WTC11 (cell line): ENCODE measurements around the gene TAPT1. TPM values are rescaled to one million over a fixed set of nuclear protein-coding genes. Genes with fewer than 3 reads are reported as not detected.

Source experiments
- ATAC-seq: fragments of 200-7000 bp; cut with Tn5 transposase; 2 replicates; pipeline ENCODE4 v1.10.0; 2021; ENCODE audit warnings: mild to moderate bottlenecking, moderate library complexity
- CTCF ChIA-PET: fragments of 300-600 bp; sonication (Branson Sonifier 250); formaldehyde crosslinking; loops from one replicate; lab custom pipeline; 2021; ENCODE audit warnings: antibody characterized with exemption; lab: Charles Lee
- POLR2A ChIA-PET: fragments of 350-600 bp; sonication (Branson Sonifier 250); formaldehyde crosslinking; loops from one replicate; lab custom pipeline; 2021; ENCODE audit warnings: antibody characterized with exemption; lab: Charles Lee
- DNase-seq: peaks from one replicate; pipeline ENCODE4 v3.0.0; 2021; ENCODE audit warnings: low spot score
- H3K27ac Mint-ChIP-seq: 2 replicates; pipeline ENCODE4 v1.8.0; 2021; ENCODE audit warnings: mixed read lengths
- H3K27me3 Mint-ChIP-seq: 2 replicates; pipeline ENCODE4 v1.8.0; 2021; ENCODE audit warnings: low read depth, mild to moderate bottlenecking, moderate library complexity, mixed read lengths
- H3K36me3 Mint-ChIP-seq: 2 replicates; pipeline ENCODE4 v1.8.0; 2021; ENCODE audit warnings: mixed read lengths
- H3K4me1 Mint-ChIP-seq: 2 replicates; pipeline ENCODE4 v1.8.0; 2022; ENCODE audit warnings: mixed read lengths
- H3K4me3 Mint-ChIP-seq: 2 replicates; pipeline ENCODE4 v1.8.0; 2021; ENCODE audit warnings: mild to moderate bottlenecking, moderate library complexity, mixed read lengths
- H3K9me3 Mint-ChIP-seq: 2 replicates; pipeline ENCODE4 v1.8.0; 2021; ENCODE audit warnings: mixed read lengths
- CBFB ChIP-seq: sonication (generic); formaldehyde crosslinking; IDR thresholded peaks from 2 replicates; pipeline ENCODE4 v1.8.1; 2022; ENCODE audit warnings: mild to moderate bottlenecking, low read depth, missing genetic modification reagents
- CREB1 ChIP-seq: sonication (generic); formaldehyde crosslinking; IDR thresholded peaks from 2 replicates; pipeline ENCODE4 v1.8.0; 2023; ENCODE audit warnings: mild to moderate bottlenecking, missing genetic modification reagents
- CREM ChIP-seq: sonication (generic); formaldehyde crosslinking; IDR thresholded peaks from 2 replicates; pipeline ENCODE4 v1.8.1; 2022; ENCODE audit warnings: mild to moderate bottlenecking, missing genetic modification reagents, moderate library complexity
- GABPB1 ChIP-seq: sonication (generic); formaldehyde crosslinking; IDR thresholded peaks from 2 replicates; pipeline ENCODE4 v1.8.1; 2023; ENCODE audit warnings: mild to moderate bottlenecking, missing genetic modification reagents
- IRF1 ChIP-seq: sonication (generic); formaldehyde crosslinking; IDR thresholded peaks from 2 replicates; pipeline ENCODE4 v1.8.0; 2023; ENCODE audit warnings: missing genetic modification reagents
- IRF2 ChIP-seq: sonication (generic); formaldehyde crosslinking; IDR thresholded peaks from 2 replicates; pipeline ENCODE4 v1.8.0; 2022; ENCODE audit warnings: low read depth, missing genetic modification reagents, borderline replicate concordance
- JAZF1 ChIP-seq: fragments of 250-450 bp; sonication (Bioruptor Pico); IDR thresholded peaks from 2 replicates; pipeline ENCODE4 v1.9.0; 2021; ENCODE audit warnings: moderate library complexity, mild to moderate bottlenecking, inconsistent platforms
- JUN ChIP-seq: sonication (generic); formaldehyde crosslinking; IDR thresholded peaks from 2 replicates; pipeline ENCODE4 v1.8.0; 2023; ENCODE audit warnings: mild to moderate bottlenecking, missing genetic modification reagents
- MAX ChIP-seq: sonication (generic); formaldehyde crosslinking; IDR thresholded peaks from 2 replicates; pipeline ENCODE4 v1.8.0; 2022; ENCODE audit warnings: mild to moderate bottlenecking, missing genetic modification reagents
- MLX ChIP-seq: sonication (generic); formaldehyde crosslinking; IDR thresholded peaks from 2 replicates; pipeline ENCODE4 v1.8.1; 2023; ENCODE audit warnings: mild to moderate bottlenecking, missing genetic modification reagents, moderate library complexity
- NR1H2 ChIP-seq: sonication (generic); formaldehyde crosslinking; IDR thresholded peaks from 2 replicates; pipeline ENCODE4 v1.9.0; 2021; ENCODE audit warnings: mild to moderate bottlenecking, moderate library complexity, missing genetic modification reagents
- PRDM15 ChIP-seq: sonication (generic); formaldehyde crosslinking; IDR thresholded peaks from 2 replicates; pipeline ENCODE4 v1.8.0; 2022; ENCODE audit warnings: missing genetic modification reagents
- RELA ChIP-seq: sonication (generic); formaldehyde crosslinking; IDR thresholded peaks from 2 replicates; pipeline ENCODE4 v1.8.1; 2022; ENCODE audit warnings: missing genetic modification reagents, mild to moderate bottlenecking, borderline replicate concordance
- TEAD4 ChIP-seq: sonication (generic); formaldehyde crosslinking; IDR thresholded peaks from 2 replicates; pipeline ENCODE4 v1.8.0; 2022; ENCODE audit warnings: mild to moderate bottlenecking, missing genetic modification reagents
- ZBTB43 ChIP-seq: sonication (generic); formaldehyde crosslinking; IDR thresholded peaks from 2 replicates; pipeline ENCODE4 v1.8.1; 2023; ENCODE audit warnings: mild to moderate bottlenecking, missing genetic modification reagents
- ZMAT4 ChIP-seq: fragments of 250-450 bp; sonication (Bioruptor Pico); IDR thresholded peaks from 2 replicates; pipeline ENCODE4 v1.9.0; 2021; ENCODE audit warnings: mild to moderate bottlenecking
- ZNF219 ChIP-seq: sonication (generic); formaldehyde crosslinking; IDR thresholded peaks from 2 replicates; pipeline ENCODE4 v1.8.0; 2023; ENCODE audit warnings: missing genetic modification reagents, mild to moderate bottlenecking, borderline replicate concordance
- ZNF263 ChIP-seq: sonication (generic); formaldehyde crosslinking; IDR thresholded peaks from 2 replicates; pipeline ENCODE4 v1.8.1; 2022; ENCODE audit warnings: low read depth, mild to moderate bottlenecking, moderate library complexity, missing genetic modification reagents
- ZNF281 ChIP-seq: sonication (generic); formaldehyde crosslinking; IDR thresholded peaks from 2 replicates; pipeline ENCODE4 v1.8.0; 2023; ENCODE audit warnings: mild to moderate bottlenecking, missing genetic modification reagents
- total RNA-seq: library from RNA; stranded (reverse); gene quantifications from 3 replicates; pipeline ENCODE4 v1.2.3, GENCODE V29; 2021

Gene TAPT1
- total RNA-seq, 1 experiment from 2014 or later, result 12.4 TPM

- ATAC-seq, result no peak
- Mint-ChIP-seq H3K27me3 (no peaks in the 10 kb centered on the region), H3K4me3 (no peak overlapping the region), H3K27ac (no peak overlapping the region), H3K4me1 (no peaks in the 10 kb centered on the region), H3K9me3 (no peaks in the 10 kb centered on the region), H3K36me3 (no peaks in the 10 kb centered on the region)
- TF ChIP-seq NR1H2 (no peak), IRF2 (CRISPR knock-in tag) (no peak), ZNF281 (CRISPR knock-in tag) (no peak), JUN (CRISPR knock-in tag) (no peak), CREB1 (CRISPR knock-in tag) (no peak), MAX (CRISPR knock-in tag) (no peak), TEAD4 (CRISPR knock-in tag) (no peak), CREM (CRISPR knock-in tag) (no peak), ZNF219 (CRISPR knock-in tag) (no peak), PRDM15 (CRISPR knock-in tag) (no peak), GABPB1 (CRISPR knock-in tag) (no peak), CBFB (no peak), MLX (CRISPR knock-in tag) (no peak)
- ChIA-PET CTCF (no interaction called here), POLR2A (no interaction called here)
- DNase-seq, result no peak
These were observed 102.0 kb downstream of the TAPT1 start for GRCh38 chr4:16124232-16124631.

- TF ChIP-seq ZBTB43 (CRISPR knock-in tag), result no peak
- Mint-ChIP-seq H3K36me3 (no peaks in the 10 kb centered on the region), H3K4me1 (no peaks in the 10 kb centered on the region), H3K27ac (no peak overlapping the region), H3K27me3 (no peaks in the 10 kb centered on the region), H3K9me3 (no peaks in the 10 kb centered on the region), H3K4me3 (no peak overlapping the region)
- ATAC-seq, result no peak
- no peak for DNase-seq
- POLR2A ChIA-PET, result no interaction called here
- CTCF ChIA-PET, result no interaction called here
These were observed 102.8 kb downstream of the TAPT1 start for GRCh38 chr4:16123356-16124084.

GRCh38 chr4:16122784-16123183 lies 103.5 kb downstream of the TAPT1 start:
- TF ChIP-seq ZNF263 (CRISPR knock-in tag) (no peak), JAZF1 (CRISPR knock-in tag) (no peak), ZMAT4 (no peak), RELA (no peak), ZNF219 (CRISPR knock-in tag) (no peak), IRF1 (CRISPR knock-in tag) (no peak), CREM (CRISPR knock-in tag) (no peak)
- POLR2A ChIA-PET, result no interaction called here
- Mint-ChIP-seq H3K27ac (no peak overlapping the region), H3K4me3 (no peak overlapping the region), H3K4me1 (no peaks in the 10 kb centered on the region), H3K36me3 (no peaks in the 10 kb centered on the region), H3K27me3 (no peaks in the 10 kb centered on the region), H3K9me3 (no peaks in the 10 kb centered on the region)
- CTCF ChIA-PET, result no interaction called here
- ATAC-seq, result no peak
- no peak for DNase-seq
